Activated CD4-positive, CD25-positive, alpha-beta regulatory T cell treated with anti-CD3 and anti-CD28 coated beads, Interleukin-2, amount 50 U/mL, for 72 hours (primary cell): ENCODE data around the gene NPTN.
"Not testable (repeated sequence)": the region's sequence is repeated elsewhere in the genome, so short reads cannot be mapped to it uniquely, and the experiment has no call there.

ENCODE experiments used
- DNase-seq: peaks from one replicate; pipeline ENCODE4 v3.0.0; 2021

The NPTN gene

GRCh38 chr15:73569361-73569760, 63.8 kb downstream of the NPTN start:
- no peak for DNase-seq

- no peak for DNase-seq
Observed at GRCh38 chr15:73568564-73569280, 64.5 kb downstream of the NPTN start.

- DNase-seq: no peak
Observed at GRCh38 chr15:73567020-73567419, 66.2 kb downstream of the NPTN start.

- DNase-seq: no peak
Observed at GRCh38 chr15:73564255-73564654, 68.9 kb downstream of the NPTN start.

GRCh38 chr15:73560501-73561117, 72.6 kb downstream of the NPTN start:
- no peak for DNase-seq

- no peak for DNase-seq
Observed at GRCh38 chr15:73558529-73558928, 74.7 kb downstream of the NPTN start.

GRCh38 chr15:73555080-73555479, 78.1 kb downstream of the NPTN start:
- no peak for DNase-seq

- DNase-seq: no peak
Observed at GRCh38 chr15:73550190-73550589, 83.0 kb downstream of the NPTN start.

GRCh38 chr15:73548925-73549324, 84.3 kb downstream of the NPTN start:
- DNase-seq: not testable (repeated sequence)

GRCh38 chr15:73541479-73541878, 91.7 kb downstream of the NPTN start:
- DNase-seq: no peak

- DNase-seq: no peak
Observed at GRCh38 chr15:73540161-73540560, 93.0 kb downstream of the NPTN start.

GRCh38 chr15:73539212-73540128, 93.7 kb downstream of the NPTN start:
- DNase-seq: no peak

- DNase-seq: no peak
Observed at GRCh38 chr15:73538563-73539211, 94.5 kb downstream of the NPTN start.

GRCh38 chr15:73538123-73538522, 95.1 kb downstream of the NPTN start:
- no peak for DNase-seq

GRCh38 chr15:73530649-73531048, 102.5 kb downstream of the NPTN start:
- DNase-seq: no peak

GRCh38 chr15:73527598-73527997, 105.6 kb downstream of the NPTN start:
- DNase-seq: no peak

- DNase-seq: no peak
Observed at GRCh38 chr15:73524919-73525318, 108.3 kb downstream of the NPTN start.

GRCh38 chr15:73522011-73522410, 111.2 kb downstream of the NPTN start:
- DNase-seq: no peak

- no peak for DNase-seq
Observed at GRCh38 chr15:73518876-73519733, 114.1 kb downstream of the NPTN start.

GRCh38 chr15:73518180-73518862, 114.9 kb downstream of the NPTN start:
- DNase-seq: no peak

- DNase-seq: no peak
Observed at GRCh38 chr15:73517566-73517965, 115.6 kb downstream of the NPTN start.

- no peak for DNase-seq
Observed at GRCh38 chr15:73515527-73515926, 117.7 kb downstream of the NPTN start.
